NCI-H1436 (cell line): ENCODE data around the gene DNAJC5.

ENCODE experiments used
- DNase-seq: peaks from one replicate; lab custom pipeline; 2025; lab: John Stamatoyannopoulos, UW

DNAJC5 gene

GRCh38 chr20:63885264-63886053 lies 9.5 kb upstream of the DNAJC5 start:
- DNase-seq: no peak

- no peak for DNase-seq
Observed at GRCh38 chr20:63886054-63886419, 8.9 kb upstream of the DNAJC5 start.

GRCh38 chr20:63886921-63887320 lies 8.0 kb upstream of the DNAJC5 start:
- no peak for DNase-seq

- no peak for DNase-seq
Observed at GRCh38 chr20:63889241-63890200, 5.4 kb upstream of the DNAJC5 start.

- DNase-seq: no peak
Observed at GRCh38 chr20:63890201-63890576, 4.7 kb upstream of the DNAJC5 start.

DNA sequence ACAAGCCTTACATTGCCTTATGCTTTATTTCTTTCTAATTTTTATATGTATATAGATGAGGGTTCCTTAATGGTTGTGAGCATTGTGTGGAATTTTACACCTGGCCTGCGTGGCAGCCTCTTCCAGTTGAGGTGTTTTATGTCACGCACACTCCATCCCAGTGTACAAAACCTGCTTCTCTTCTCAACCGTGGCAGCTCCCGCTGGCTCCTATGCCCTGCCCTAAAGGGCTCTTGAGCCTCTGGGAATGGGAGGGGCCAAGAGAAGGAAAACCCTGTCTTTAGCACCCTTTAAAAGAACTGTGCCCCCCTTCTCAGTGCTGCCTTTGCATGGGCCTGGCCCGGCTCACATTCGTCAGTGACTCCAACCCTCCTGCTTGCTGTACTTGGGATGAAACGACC lies 4.3 kb upstream of the DNAJC5 start:
- no peak for DNase-seq

DNA sequence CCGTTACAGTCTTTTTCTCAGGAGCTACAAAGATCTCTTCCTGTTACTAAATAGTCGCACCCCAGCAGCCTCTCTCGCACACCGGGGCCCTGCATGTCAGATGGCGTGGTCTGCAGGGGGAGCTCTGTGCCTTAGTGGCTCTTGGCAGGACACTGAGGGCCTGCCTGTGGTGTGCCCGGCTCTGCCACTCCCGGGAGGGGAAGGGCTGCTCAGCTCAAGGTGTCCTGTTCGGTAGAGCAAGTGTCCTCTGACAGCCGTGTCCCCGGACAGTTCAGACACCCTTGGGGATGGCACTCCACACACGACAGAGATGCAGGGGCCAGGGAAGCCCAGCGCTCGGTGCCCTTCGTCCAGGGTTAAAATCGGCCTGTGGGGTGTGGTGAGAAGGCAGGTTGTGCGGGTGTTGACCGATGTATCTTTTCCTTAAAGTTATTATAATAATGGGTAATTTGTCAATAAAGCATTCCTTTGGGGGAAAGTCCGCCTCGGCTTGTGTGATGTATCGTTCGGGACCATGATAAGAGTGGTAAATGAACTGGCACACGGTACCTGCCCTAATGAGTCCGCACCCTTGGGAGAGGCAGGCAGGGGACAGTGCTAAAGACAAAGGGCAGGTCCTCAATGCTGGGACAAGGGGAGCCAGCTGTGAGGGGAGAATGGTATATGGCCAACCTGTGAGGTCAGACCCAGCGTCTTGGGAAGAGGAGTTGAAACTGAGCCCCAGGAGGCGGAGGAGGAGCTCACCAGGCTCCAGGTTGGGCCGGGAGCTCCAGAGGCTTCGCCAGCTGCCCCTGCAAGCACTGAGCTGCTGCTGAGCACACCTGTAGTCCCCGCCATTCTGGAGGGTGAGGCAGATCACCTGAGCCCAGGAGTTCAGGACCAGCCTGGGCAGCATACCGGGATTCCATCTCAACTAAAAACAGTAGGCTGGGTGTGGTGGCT lies 3.6 kb upstream of the DNAJC5 start:
- no peak for DNase-seq

DNA sequence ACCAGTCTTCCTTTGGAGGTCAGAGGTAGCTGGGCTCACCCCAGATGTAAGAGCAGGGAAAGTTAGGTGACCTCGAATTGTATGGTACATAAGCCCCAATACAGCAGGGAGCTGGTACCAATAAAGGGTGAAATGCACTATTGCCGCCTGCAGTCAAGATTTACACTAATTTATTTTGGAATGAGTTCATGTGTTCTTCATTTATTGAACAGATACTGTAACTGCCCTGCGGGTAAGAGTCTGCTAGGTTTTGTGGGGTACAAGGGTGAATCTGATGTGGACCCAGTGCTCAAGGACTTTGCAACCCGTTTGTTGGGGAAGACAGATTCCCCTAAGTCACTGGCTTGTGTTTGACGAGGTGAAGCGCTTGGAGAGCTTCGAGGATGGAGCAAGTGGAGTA lies 2.5 kb upstream of the DNAJC5 start:
- no peak for DNase-seq

- DNase-seq: no peak
Observed at GRCh38 chr20:63893999-63894357, 948 bp upstream of the DNAJC5 start.

DNA sequence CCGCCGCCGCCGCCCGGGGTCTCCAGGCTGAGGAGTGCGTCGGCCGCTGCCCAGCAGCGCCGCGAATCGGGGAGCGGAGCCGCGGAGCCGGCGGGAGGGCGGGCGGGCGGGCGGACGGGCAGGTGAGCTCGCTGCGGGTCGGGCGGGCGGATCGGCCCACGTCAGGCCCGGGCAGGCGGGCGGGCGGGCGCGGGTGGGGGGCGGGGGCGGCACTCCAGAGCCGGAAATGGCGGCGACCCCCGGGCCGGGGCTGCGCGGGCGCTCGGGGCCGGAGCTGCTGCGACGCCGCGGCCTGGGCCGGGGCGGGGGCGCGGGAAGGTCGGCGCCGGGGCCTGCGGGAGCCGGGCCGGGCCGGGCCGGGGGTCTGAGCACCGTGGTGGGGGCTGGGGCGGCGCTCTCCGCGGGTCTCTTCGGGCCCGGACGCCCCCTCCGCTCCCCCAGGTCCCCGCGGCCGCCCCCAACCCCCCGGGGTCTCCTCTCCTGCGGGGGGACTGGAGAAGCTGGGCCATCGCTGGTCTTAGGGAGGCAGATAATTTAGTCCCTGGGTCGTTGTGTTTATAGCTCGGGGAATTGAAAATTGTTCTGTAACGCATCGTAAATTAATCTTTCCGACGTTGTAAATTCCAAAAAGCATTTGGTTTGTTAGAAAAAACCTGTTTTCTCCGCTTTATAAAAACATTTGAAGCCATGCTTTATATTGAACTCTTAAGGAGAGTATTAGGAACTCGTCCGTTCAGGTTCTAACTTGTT lies 451 bp downstream of the DNAJC5 start:
- no peak for DNase-seq

DNA sequence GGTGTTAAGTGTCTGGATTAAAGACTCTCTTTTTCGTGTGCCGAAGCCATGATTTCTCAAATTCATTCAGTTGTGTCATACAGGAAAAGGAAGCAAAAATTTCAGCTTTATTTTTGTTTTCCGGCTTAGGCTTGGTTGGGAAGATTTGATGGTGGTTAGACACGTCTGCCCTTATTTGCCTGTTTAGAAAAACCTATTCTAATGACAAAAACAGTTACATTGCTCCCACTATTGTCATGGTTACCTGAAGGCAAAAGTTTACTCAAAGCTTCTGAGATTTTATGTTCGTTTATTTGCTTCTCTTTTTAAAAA lies 982 bp downstream of the DNAJC5 start:
- no peak for DNase-seq

- no peak for DNase-seq
Observed at GRCh38 chr20:63896264-63897105, 1.6 kb downstream of the DNAJC5 start.

DNA sequence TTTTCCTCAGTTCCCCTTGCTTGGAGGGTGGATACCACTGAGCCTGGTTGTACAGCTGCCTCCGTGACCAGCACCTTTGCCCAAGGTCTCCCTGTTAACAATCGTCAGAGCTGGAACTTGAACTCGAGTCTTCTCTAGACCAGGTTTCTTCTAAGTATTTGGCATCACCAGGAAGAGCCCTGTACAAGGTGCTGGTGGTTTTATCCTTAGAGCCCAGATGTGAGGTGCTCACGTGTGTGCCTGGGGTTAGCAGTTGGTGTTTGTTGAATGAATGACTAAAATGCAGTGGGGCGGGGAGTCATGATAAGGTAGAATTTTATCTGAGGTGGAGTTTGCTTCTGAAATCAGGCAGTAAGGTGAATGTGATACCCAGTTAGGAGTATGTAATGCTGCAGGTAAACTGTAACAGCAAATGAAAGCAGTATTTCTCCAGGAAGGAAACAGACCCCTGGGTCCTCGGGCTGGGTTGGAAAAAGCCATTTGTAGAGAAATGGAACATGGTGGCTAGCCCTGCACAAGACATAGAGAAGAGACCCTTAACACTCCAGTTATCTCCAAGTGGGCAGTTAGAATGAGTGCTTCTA lies 3.1 kb downstream of the DNAJC5 start:
- no peak for DNase-seq

GRCh38 chr20:63898882-63899558 lies 4.1 kb downstream of the DNAJC5 start:
- no peak for DNase-seq

GRCh38 chr20:63900413-63900812 lies 5.5 kb downstream of the DNAJC5 start:
- DNase-seq: no peak

GRCh38 chr20:63903796-63904561 lies 9.1 kb downstream of the DNAJC5 start:
- no peak for DNase-seq

DNA sequence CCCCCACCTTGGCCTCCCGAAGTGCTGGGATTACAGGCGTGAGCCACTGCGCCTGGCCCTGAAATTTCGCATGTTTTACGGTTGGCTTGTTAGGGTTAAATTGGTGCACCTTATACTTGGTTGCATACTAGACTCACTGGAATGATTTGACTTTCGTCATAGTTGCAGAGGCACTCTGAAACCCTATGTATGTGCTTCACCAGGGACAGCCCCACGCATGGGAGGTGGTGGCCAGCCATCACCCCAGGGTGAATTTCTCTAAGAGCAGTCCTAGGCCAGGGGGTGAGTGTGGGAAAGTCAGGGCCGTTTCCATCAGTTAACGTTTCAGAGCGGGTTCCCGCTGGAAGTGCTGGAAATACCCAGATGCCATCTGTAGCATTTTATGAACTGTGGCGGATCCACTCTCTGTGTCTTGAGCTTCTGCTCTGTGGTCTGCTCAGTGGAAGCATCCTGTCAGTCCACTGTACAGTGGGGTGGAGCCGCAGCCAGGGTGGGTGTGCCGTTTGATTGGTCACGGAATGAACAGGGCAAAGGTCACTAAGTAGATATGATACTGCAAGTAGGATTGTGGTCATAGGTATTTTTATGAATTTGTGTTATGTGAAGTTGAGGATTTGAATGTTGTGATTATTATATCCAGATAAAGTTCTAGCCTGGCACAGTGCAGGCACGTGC lies 13.2 kb downstream of the DNAJC5 start:
- no peak for DNase-seq

DNA sequence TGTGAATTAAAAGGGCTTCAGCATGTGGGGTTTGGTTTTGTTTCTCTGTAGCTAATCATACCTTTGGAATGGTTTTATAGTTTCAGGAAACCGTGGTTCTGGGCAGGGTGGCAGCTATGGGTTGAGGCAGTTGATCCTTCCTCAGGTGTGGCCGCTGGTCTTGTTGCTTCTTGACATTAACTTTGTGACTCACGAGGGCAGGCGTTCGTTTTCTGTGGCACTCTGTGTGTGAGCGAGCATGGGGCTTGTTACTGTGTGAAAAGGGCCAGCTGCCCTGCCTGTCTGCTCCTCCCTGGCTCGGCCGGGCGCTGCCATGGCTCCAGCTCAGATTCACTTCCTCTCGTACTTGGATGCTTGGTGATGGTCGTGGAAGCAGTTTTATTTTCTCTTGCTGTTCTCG lies 16.2 kb downstream of the DNAJC5 start:
- no peak for DNase-seq
